ENCODE measurements around the gene SLC16A3. TPM values are rescaled to one million over a fixed set of nuclear protein-coding genes. Genes with fewer than 3 reads are reported as not detected.

SLC16A3 gene
- total and polyA plus RNA-seq, 2 of the 4 experiments (the other 2 are of a cell fraction) = 49.1 to 181 TPM

DNA sequence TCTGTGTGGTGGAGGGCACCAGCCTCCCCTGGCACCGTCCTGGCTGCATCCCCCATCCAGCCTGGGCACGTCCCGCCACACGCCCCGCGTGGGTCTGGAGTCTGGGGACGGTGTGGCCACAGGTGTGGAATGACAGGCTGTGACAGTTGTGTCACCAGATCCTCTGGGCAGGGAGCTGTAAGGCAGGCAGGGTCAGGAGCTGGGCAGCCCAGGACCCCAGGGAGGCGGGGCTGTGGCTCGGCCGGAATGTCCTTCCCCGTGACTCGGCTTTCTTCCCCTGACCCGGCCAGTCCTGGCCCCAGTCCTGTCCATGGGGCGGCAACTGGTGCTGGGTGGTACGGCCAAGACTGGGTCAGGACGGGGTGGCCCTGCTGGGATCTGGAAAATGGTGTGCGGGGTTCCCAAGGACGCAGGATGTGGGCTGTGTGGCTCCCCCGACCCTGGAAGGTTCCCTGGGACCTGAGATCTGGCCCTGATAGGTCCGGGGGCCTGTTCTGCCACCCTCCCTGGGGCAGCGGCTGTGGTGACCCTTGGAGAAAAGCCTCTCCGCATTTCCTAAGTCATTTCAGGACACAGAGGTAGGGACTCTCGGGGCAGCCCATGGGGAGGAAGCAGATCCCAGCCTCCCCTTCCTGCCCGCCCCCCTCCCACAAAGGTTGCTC lies 3.3 kb upstream of the SLC16A3 start:
- Histone ChIP-seq H3K23ac (ENCODE audit: low read depth, low read length) (no peak overlapping the region), H3K9me1 (ENCODE audit: insufficient read depth, low read length) (no peaks in the 10 kb centered on the region), H3K14ac (replicated peaks; ENCODE audit: low read depth, low read length) (no peak overlapping the region), H3K18ac (ENCODE audit: low read depth, low read length) (no peak overlapping the region), H2BK5ac (ENCODE audit: low read depth, low read length, poor library complexity, severe bottlenecking) (peak overlapping the region; percentile 14), H3K27ac (ENCODE audit: insufficient read depth, low read length) (no peak overlapping the region), H3K27me3 (ENCODE audit: control insufficient read depth, insufficient read depth, low read length) (no peaks in the 10 kb centered on the region), H3K56ac (ENCODE audit: extremely low read depth, insufficient read depth, low read length) (no peak overlapping the region), H2AK9ac (replicated peaks; ENCODE audit: low read depth, low read length, poor library complexity) (peak overlapping the region; percentile 16), H3K4ac (ENCODE audit: low read depth, low read length) (peak overlapping the region; percentile 43), H3K36me3 (ENCODE audit: control insufficient read depth, insufficient read depth, low read length) (no peaks in the 10 kb centered on the region), H2AFZ (replicated peaks; ENCODE audit: low read length, poor library complexity) (no peak overlapping the region), H4K91ac (ENCODE audit: insufficient read depth, low read depth, low read length) (no peak overlapping the region; the same call in 1 of the 2 replicates), H3K4me2 (ENCODE audit: low read depth, low read length) (no peak overlapping the region), H2BK15ac (ENCODE audit: low read depth, low read length) (no peak overlapping the region), H2BK20ac (ENCODE audit: low read depth, low read length) (0 out of 2 replicates have a peak overlapping the region, but pooled peaks have one; percentile 35), H4K5ac (ENCODE audit: low read depth, low read length) (no peak overlapping the region), H3K9me3 (ENCODE audit: control insufficient read depth, insufficient read depth, low read length) (no peaks in the 10 kb centered on the region), H2BK120ac (ENCODE audit: low read depth, low read length) (peak overlapping the region; percentile 32; the same call in 1 of the 2 replicates), H3K9ac (ENCODE audit: low read depth, low read length) (no peak overlapping the region), H2AK5ac (ENCODE audit: low read depth, low read length) (peak overlapping the region; percentile 78; the same call in 1 of the 2 replicates), H3K4me1 (ENCODE audit: control insufficient read depth, insufficient read depth, low read length) (peaks cover 7% of the 10 kb centered on the region), H3K79me1 (ENCODE audit: low read depth in 1 of 2, low read length in 2 of 2) (peaks cover 0 to 43% of the 10 kb centered on the region in 2 experiments; a peak in 3 of 4 replicates), H4K20me1 (ENCODE audit: insufficient read depth, low read length) (peaks cover 16% of the 10 kb centered on the region), H4K8ac (ENCODE audit: low read depth in 2 of 2, low read length in 2 of 2) (no peak overlapping the region), H3K4me3 (ENCODE audit: insufficient read depth, low read depth, low read length) (no peak overlapping the region)
- ChIA-PET POLR2A (ENCODE audit: unreplicated experiment) (no interaction called here), CTCF (interaction anchor here (0.9 kb wide), 1 partner anchor 20 kb away, joined by 3 read pairs; no protein-coding TSS in a partner anchor)
- DNase-seq (no peak), ATAC-seq (ENCODE audit: low read depth) (no peak)
- TF ChIP-seq RFX5 (IDR thresholded peaks at IDR 0.05; ENCODE audit: low read depth, low read length) (no peak), CHD1 (IDR thresholded peaks at IDR 0.05; ENCODE audit: low read depth, low read length) (no peak), MAFK (IDR thresholded peaks at IDR 0.05; ENCODE audit: low read depth, low read length) (no peak), RAD21 (IDR thresholded peaks at IDR 0.05; ENCODE audit: low read length) (no peak), MXI1 (IDR thresholded peaks at IDR 0.05; ENCODE audit: borderline replicate concordance, low read depth, low read length) (no peak), FOS (IDR thresholded peaks at IDR 0.05; ENCODE audit: low read depth, low read length) (no peak), CEBPB (IDR thresholded peaks at IDR 0.05; ENCODE audit: low read depth, low read length) (no peak), CTCF (conservative IDR thresholded peaks at IDR 0.05; ENCODE audit: low read depth, low read length) (no peak), NFE2L2 (IDR thresholded peaks at IDR 0.05; ENCODE audit: low read depth, low read length) (no peak)
- TF ChIP-seq, protein P1, sequence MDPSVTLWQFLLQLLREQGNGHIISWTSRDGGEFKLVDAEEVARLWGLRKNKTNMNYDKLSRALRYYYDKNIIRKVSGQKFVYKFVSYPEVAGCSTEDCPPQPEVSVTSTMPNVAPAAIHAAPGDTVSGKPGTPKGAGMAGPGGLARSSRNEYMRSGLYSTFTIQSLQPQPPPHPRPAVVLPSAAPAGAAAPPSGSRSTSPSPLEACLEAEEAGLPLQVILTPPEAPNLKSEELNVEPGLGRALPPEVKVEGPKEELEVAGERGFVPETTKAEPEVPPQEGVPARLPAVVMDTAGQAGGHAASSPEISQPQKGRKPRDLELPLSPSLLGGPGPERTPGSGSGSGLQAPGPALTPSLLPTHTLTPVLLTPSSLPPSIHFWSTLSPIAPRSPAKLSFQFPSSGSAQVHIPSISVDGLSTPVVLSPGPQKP (IDR thresholded peaks at IDR 0.05; ENCODE audit: borderline replicate concordance, low read depth, low read length) = no peak
- in situ Hi-C loops (cut with MboI; ENCODE audit: low sequenced_read_pairs) (no loop called here), dilution Hi-C loops (cut with HindIII; ENCODE audit: low sequenced_read_pairs, unreplicated experiment) (no loop called here), intact Hi-C loops (cut with micrococcal nuclease) (no loop called here)
- BruUV-seq (replicated peaks) = no TSS peak
- WGBS, 2 experiments (ENCODE audit: extremely low coverage in 2 of 2, insufficient read length in 1 of 2) = 74% methylated on average over 14 of the region's 24 CpGs; no CpG with 5 or more reads in 1 of the 2 experiments
